HepG2 (cell line): ENCODE results near the gene SEC61B.

Source experiments
- EZH2 ChIP-seq: conservative IDR thresholded peaks from 2 replicates; pipeline ENCODE4 v1.6.1; 2012; ENCODE audit warnings: mild to moderate bottlenecking, low read depth, low read length, moderate library complexity
- HNRNPK ChIP-seq: fragments of 200-400 bp; formaldehyde crosslinking; IDR thresholded peaks from 2 replicates; pipeline ENCODE4 v1.6.1; 2018; ENCODE audit warnings: low read length, low read depth, moderate library complexity, mild to moderate bottlenecking; ENCODE audit not compliant: poor library complexity, severe bottlenecking
- JUN ChIP-seq: sonication (generic); formaldehyde crosslinking; IDR thresholded peaks from 2 replicates; pipeline ENCODE4 v1.4.0; 2020; ENCODE audit warnings: mild to moderate bottlenecking, missing genetic modification reagents
- POLR2AphosphoS5 ChIP-seq: IDR thresholded peaks from 2 replicates; pipeline ENCODE4 v1.6.1; 2012; ENCODE audit warnings: low read depth, low read length
- RAD21 ChIP-seq: fragments of 450-650 bp; formaldehyde crosslinking; IDR thresholded peaks from 2 replicates; pipeline ENCODE4 v1.5.0; 2020; ENCODE audit warnings: mild to moderate bottlenecking
- SMC3 ChIP-seq: IDR thresholded peaks from 2 replicates; pipeline ENCODE4 v1.6.1; 2011; ENCODE audit warnings: low read length, improper control_type of control experiment
- SYNCRIP ChIP-seq: fragments of 200-400 bp; formaldehyde crosslinking; IDR thresholded peaks from 2 replicates; pipeline ENCODE4 v1.6.1; 2018; ENCODE audit warnings: mild to moderate bottlenecking, low read depth, low read length; ENCODE audit not compliant: insufficient read depth
- ZBTB21 ChIP-seq: sonication (generic); formaldehyde crosslinking; IDR thresholded peaks from 2 replicates; pipeline ENCODE4 v1.4.0; 2020; ENCODE audit warnings: missing genetic modification reagents
- TF ChIP-seq, protein P1 (sequence below): sonication (generic); formaldehyde crosslinking; IDR thresholded peaks from 2 replicates; pipeline ENCODE4 v1.5.0; 2020; ENCODE audit warnings: mild to moderate bottlenecking, missing genetic modification reagents, moderate library complexity
- TF ChIP-seq, protein P2 (sequence below): sonication (generic); formaldehyde crosslinking; IDR thresholded peaks from 2 replicates; pipeline ENCODE4 v1.4.0; 2020; ENCODE audit warnings: missing genetic modification reagents
- TF ChIP-seq, protein P3 (sequence below): IDR thresholded peaks from 2 replicates; pipeline ENCODE4 v1.6.1; 2012; ENCODE audit warnings: inconsistent platforms

DNA sequence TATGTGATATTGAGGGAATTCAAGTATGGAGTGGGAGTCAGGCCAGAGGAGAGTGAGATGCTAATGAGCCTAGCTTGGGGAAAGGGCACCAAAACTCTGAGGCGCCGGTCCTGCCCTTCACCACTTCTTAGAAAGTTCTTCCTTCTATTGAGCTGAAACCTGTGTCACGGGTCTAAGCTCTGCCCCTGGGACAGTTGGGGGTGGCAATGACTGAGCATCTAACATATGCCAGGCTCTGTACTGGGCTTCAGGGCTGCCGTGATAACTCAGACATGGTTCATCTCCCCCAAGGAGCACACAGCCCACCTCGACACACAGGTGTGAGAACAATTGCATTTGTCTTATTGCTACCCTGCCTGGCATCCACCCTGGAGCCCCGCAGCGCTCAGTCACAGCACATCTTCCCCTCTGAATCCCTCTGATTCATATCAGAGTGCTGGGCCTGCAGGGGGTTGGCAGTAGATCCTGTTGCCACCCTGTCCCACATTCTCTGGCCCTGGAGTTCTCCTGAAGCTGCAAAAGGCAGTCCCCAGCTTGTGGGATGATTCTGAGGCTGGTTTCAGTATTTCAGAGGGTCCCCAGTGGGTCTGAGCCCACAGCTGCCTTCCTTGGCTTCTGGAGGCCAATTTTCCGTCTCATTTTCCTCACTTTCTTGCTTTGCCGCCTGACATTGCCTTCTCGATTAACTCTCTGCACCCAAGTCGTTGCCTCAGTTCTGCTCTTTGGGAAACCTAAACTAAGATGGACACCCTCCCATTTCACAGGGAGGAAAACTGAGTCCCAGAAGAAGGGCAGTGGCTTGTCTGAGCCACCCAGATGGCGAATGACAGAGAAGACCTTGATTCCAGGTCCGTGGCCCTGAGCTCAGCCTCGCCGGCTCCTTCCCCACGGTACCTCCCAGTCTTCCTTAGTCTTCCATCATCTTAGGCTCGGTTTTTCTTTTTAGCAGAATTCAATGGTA, 42.9 kb upstream of the SEC61B start:
- no peak for TF ChIP-seq EZH2
- TF ChIP-seq, protein P1, sequence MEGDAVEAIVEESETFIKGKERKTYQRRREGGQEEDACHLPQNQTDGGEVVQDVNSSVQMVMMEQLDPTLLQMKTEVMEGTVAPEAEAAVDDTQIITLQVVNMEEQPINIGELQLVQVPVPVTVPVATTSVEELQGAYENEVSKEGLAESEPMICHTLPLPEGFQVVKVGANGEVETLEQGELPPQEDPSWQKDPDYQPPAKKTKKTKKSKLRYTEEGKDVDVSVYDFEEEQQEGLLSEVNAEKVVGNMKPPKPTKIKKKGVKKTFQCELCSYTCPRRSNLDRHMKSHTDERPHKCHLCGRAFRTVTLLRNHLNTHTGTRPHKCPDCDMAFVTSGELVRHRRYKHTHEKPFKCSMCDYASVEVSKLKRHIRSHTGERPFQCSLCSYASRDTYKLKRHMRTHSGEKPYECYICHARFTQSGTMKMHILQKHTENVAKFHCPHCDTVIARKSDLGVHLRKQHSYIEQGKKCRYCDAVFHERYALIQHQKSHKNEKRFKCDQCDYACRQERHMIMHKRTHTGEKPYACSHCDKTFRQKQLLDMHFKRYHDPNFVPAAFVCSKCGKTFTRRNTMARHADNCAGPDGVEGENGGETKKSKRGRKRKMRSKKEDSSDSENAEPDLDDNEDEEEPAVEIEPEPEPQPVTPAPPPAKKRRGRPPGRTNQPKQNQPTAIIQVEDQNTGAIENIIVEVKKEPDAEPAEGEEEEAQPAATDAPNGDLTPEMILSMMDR (CRISPR knock-in tag): no peak
- TF ChIP-seq, protein P2, sequence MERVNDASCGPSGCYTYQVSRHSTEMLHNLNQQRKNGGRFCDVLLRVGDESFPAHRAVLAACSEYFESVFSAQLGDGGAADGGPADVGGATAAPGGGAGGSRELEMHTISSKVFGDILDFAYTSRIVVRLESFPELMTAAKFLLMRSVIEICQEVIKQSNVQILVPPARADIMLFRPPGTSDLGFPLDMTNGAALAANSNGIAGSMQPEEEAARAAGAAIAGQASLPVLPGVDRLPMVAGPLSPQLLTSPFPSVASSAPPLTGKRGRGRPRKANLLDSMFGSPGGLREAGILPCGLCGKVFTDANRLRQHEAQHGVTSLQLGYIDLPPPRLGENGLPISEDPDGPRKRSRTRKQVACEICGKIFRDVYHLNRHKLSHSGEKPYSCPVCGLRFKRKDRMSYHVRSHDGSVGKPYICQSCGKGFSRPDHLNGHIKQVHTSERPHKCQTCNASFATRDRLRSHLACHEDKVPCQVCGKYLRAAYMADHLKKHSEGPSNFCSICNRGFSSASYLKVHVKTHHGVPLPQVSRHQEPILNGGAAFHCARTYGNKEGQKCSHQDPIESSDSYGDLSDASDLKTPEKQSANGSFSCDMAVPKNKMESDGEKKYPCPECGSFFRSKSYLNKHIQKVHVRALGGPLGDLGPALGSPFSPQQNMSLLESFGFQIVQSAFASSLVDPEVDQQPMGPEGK (CRISPR knock-in tag): no peak
- TF ChIP-seq ZBTB21 (CRISPR knock-in tag): no peak
- no peak for TF ChIP-seq JUN (CRISPR knock-in tag)
- no peak for TF ChIP-seq SMC3
- TF ChIP-seq HNRNPK: no peak
- no peak for TF ChIP-seq SYNCRIP
- TF ChIP-seq, protein P3, sequence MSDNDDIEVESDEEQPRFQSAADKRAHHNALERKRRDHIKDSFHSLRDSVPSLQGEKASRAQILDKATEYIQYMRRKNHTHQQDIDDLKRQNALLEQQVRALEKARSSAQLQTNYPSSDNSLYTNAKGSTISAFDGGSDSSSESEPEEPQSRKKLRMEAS: no peak
- TF ChIP-seq POLR2AphosphoS5: no peak
- TF ChIP-seq RAD21 (CRISPR knock-in tag): no peak
